ENCODE data around the gene EVPL.

EVPL gene

GRCh38 chr17:76018340-76018680, 8.8 kb downstream of the EVPL start:
- Histone ChIP-seq H3K4me3 (ENCODE audit: low read depth in 1 of 2, low read length in 2 of 2) (no peak overlapping the region), H3K4me2 (ENCODE audit: insufficient read depth, low read length) (no peak overlapping the region), H2AFZ (ENCODE audit: low read depth, low read length) (no peak overlapping the region), H3K27me3 (ENCODE audit: insufficient read depth, low read length, poor library complexity) (no peaks in the 10 kb centered on the region), H3K36me3 (ENCODE audit: insufficient read depth, low read length) (no peaks in the 10 kb centered on the region), H3K4me1 (ENCODE audit: insufficient read depth, low read length) (peaks cover 8% of the 10 kb centered on the region), H3K9ac (ENCODE audit: low read depth, low read length) (no peak overlapping the region), H4K20me1 (ENCODE audit: insufficient read depth, low read length) (no peaks in the 10 kb centered on the region), H3K27ac (ENCODE audit: low read length) (no peak overlapping the region), H3K9me3 (ENCODE audit: insufficient read depth, low read length, severe bottlenecking) (no peaks in the 10 kb centered on the region), H3K79me2 (ENCODE audit: insufficient read depth, low read length) (no peaks in the 10 kb centered on the region)
- no peak for ATAC-seq (ENCODE audit: insufficient read depth, low read depth)
- TF ChIP-seq CTCF (IDR thresholded peaks at IDR 0.05; ENCODE audit: borderline replicate concordance, extremely low read depth, low read length, poor library complexity, severe bottlenecking), result no peak
- TF ChIP-seq EZH2 (IDR thresholded peaks at IDR 0.05; ENCODE audit: borderline replicate concordance, low read depth, low read length, severe bottlenecking), result no peak
- DNase-seq, result no peak

GRCh38 chr17:76017481-76018339, 9.4 kb downstream of the EVPL start:
- no peaks in the 10 kb centered on the region for H3K36me3 ChIP-seq (ENCODE audit: insufficient read depth, low read length)
- H2AFZ ChIP-seq (ENCODE audit: low read depth, low read length), result no peak overlapping the region
- no peaks in the 10 kb centered on the region for H3K27me3 ChIP-seq (ENCODE audit: insufficient read depth, low read length, poor library complexity)
- no peak overlapping the region for H3K27ac ChIP-seq (ENCODE audit: low read length)
- ATAC-seq (ENCODE audit: insufficient read depth, low read depth), result no peak
- peaks cover 8% of the 10 kb centered on the region for H3K4me1 ChIP-seq (ENCODE audit: insufficient read depth, low read length)
- TF ChIP-seq EZH2 (IDR thresholded peaks at IDR 0.05; ENCODE audit: borderline replicate concordance, low read depth, low read length, severe bottlenecking), result no peak
- no peak for TF ChIP-seq CTCF (IDR thresholded peaks at IDR 0.05; ENCODE audit: borderline replicate concordance, extremely low read depth, low read length, poor library complexity, severe bottlenecking)
- no peak overlapping the region for H3K9ac ChIP-seq (ENCODE audit: low read depth, low read length)
- H3K4me2 ChIP-seq (ENCODE audit: insufficient read depth, low read length), result no peak overlapping the region
- H3K9me3 ChIP-seq (ENCODE audit: insufficient read depth, low read length, severe bottlenecking), result no peaks in the 10 kb centered on the region
- no peaks in the 10 kb centered on the region for H4K20me1 ChIP-seq (ENCODE audit: insufficient read depth, low read length)
- no peak overlapping the region for H3K4me3 ChIP-seq (ENCODE audit: low read depth in 1 of 2, low read length in 2 of 2)
- no peaks in the 10 kb centered on the region for H3K79me2 ChIP-seq (ENCODE audit: insufficient read depth, low read length)
- DNase-seq, result no peak

- Histone ChIP-seq H3K36me3 (ENCODE audit: insufficient read depth, low read length) (no peaks in the 10 kb centered on the region), H3K27me3 (ENCODE audit: insufficient read depth, low read length, poor library complexity) (no peaks in the 10 kb centered on the region), H3K4me3 (ENCODE audit: low read depth in 1 of 2, low read length in 2 of 2) (no peak overlapping the region), H3K9ac (ENCODE audit: low read depth, low read length) (no peak overlapping the region), H3K4me1 (ENCODE audit: insufficient read depth, low read length) (peaks cover 8% of the 10 kb centered on the region), H4K20me1 (ENCODE audit: insufficient read depth, low read length) (no peaks in the 10 kb centered on the region), H3K27ac (ENCODE audit: low read length) (no peak overlapping the region), H2AFZ (ENCODE audit: low read depth, low read length) (no peak overlapping the region), H3K4me2 (ENCODE audit: insufficient read depth, low read length) (no peak overlapping the region), H3K9me3 (ENCODE audit: insufficient read depth, low read length, severe bottlenecking) (no peaks in the 10 kb centered on the region), H3K79me2 (ENCODE audit: insufficient read depth, low read length) (no peaks in the 10 kb centered on the region)
- TF ChIP-seq EZH2 (IDR thresholded peaks at IDR 0.05; ENCODE audit: borderline replicate concordance, low read depth, low read length, severe bottlenecking), result no peak
- TF ChIP-seq CTCF (IDR thresholded peaks at IDR 0.05; ENCODE audit: borderline replicate concordance, extremely low read depth, low read length, poor library complexity, severe bottlenecking), result no peak
- no peak for DNase-seq
- ATAC-seq (ENCODE audit: insufficient read depth, low read depth), result no peak
Measured at GRCh38 chr17:76014925-76015261, 12.2 kb downstream of the EVPL start.

Measured in DND-41 (cell line).